CD1c-positive myeloid dendritic cell (primary cell): ENCODE data around the gene DHX34.
A peak's percentile ranks its signal among the peaks of the same experiment; 100 is the strongest.
"Not testable (repeated sequence)": the region's sequence is repeated elsewhere in the genome, so short reads cannot be mapped to it uniquely, and the experiment has no call there.

Source experiments
- DNase-seq: peaks from one replicate; pipeline ENCODE4 v3.0.0-alpha.2; 2016; ENCODE audit errors: extremely low spot score

DHX34 gene

DNA sequence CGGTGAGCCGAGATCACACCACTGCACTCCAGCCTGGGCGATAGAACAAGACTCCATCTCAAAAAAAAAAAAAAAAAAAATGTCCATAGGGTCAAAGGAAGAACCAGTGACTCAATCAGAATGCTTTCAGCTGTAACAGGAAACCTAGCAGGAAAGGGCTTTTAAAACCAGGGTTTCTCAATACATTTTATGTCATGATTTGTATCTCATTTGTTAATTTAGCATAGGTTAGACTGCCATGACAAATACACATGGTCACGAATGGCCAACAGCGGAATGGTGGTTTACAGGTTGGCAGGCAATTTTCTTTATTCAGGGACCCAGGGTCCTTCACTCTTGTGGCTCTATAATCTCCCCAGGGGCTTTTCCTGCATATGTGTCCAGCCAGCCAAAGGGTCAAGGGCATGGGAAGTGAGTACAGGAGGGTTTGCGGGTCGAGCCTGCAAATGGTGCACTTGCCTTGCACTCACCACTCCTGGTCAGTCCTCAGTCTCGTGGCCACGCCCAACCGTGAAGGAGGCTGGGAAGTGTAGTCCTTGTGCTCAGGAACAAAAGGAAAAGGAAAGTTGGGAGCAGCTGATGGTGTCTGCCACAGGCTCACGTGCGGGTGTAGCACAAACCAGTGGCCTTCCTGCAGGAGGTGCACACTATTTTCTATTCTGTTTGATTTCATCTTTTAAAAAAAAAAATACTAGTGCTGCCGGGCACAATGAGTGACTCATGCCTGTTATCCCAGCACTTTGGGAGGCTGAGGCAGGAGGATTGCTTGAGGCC lies 14.8 kb downstream of the DHX34 start:
- DNase-seq: peak; percentile 15

DNA sequence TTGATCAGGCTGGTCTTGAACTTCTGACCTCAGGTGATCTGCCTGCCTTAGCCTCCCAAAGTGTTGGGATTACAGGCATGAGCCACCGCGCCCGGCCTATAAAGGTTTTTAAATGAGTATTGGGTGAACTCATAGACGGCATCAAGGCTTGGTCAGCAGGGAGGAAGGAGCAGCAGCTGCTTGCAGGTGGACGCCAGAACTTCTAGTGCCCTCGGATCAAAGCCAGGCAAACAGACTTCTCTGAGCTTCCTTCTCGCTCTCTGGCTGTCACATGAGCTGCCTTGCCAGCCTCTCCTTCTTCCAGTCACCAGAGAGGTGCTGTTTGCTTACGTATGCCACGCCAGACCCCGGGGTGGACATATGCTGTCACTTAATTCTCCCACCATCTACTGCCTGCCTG lies 16.3 kb downstream of the DHX34 start:
- DNase-seq: not testable (repeated sequence)

DNA sequence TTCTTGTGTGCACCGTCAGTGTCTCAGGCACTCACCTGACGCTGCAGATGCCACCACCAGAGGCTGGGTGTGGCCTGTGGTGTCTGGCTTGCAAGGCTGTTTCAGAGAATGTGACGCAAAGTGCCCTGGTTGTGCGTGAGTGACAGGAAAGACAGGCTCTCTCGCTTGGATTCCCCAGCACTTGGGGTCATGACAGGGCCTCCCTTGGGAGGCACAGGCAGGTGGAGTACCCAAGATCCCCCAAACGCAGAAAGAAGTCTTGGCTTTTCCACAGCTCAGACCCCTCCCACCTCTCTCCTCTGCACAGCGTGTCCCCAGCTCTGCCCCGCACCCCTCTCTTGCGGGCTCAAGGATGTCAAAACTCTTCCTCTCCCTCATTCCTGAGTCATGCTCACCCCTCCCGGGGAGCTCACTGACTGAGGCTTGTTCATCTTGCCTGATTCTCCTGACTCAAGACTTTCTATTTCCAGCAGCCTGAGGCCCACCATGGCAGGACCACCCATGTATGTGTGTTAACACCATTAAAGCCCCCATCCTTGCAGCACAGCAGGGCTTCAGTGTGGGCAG lies 21.0 kb downstream of the DHX34 start:
- DNase-seq: peak; percentile 41

DNA sequence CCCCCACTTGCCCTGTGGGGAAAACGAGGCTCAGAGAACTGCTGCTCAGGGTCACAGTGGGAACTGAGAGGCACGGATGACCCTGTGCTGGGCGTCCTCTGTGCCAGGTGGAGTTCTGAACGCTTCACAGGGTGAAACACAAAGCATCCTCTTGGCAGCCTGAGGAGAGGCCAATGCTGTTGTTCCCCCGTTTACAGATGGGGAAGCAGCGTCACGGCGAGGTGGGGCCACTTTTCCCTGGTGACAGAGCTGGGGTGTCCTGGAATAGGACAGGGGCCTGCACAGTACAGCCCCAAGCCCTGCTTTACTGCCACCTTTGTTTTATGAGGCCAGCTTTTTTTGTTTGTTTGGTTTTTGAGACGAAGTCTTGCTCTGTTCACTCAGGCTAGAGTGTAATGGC lies 22.1 kb downstream of the DHX34 start:
- no peak for DNase-seq

DNA sequence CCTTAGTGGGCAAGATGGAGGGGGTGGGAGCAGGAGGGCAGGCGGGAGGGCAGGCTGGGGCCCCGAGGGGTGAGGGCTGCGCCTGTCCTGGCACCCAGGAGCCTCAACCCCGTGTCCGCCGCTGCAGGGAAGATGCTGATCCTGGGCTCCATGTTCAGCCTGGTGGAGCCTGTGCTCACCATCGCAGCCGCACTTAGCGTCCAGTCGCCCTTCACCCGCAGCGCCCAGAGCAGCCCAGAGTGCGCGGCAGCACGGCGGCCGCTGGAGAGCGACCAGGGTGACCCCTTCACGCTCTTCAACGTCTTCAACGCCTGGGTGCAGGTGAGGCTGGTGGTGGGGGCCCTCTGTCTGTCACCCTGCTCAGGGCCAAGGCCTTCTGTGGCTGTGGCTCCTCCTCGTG lies 23.5 kb downstream of the DHX34 start:
- no peak for DNase-seq

DNA sequence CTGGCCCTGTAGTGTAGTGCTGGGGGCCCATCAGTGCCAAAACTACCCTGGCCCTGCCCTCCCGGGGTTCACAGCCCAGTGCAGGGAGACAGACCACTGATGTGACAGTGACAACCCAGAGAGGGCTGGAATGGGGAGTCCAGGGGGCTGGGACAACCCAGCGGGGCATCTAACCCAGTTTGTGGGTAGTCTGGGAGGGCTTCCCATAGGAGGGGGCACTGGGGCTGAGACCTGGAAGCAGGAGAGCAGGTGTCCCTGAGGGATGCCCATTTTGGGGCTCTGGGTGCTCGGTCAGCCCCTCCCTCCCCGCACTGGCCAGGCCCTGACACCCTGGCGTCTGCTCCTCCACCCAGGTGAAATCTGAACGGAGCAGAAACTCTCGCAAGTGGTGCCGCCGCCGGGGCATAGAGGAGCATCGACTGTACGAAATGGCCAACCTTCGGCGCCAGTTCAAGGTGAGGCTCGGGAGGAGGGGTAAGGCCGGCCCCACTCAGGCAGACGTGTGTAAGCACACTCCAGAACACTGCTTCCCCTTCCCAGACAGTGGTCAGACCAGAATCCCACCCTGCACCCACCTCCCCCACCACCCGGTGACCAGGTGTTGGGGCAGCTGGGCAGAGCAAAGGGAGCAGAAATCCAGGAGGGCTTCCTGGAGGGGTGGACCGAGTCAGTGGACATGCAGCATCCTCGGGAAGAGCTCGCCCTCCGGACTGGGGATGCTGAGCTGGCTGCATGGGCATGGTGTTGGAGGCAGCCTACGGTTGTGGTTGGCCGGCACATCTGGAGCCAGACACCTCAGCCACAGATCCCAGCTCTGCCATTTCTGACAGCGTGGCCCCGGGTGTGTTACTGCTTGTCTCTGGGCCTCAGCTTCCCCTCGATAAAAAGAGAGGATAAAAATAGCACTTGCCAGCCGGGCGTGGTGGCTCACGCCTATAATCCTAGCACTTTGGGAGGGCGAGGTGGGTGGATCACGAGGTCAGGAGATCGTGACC lies 24.4 kb downstream of the DHX34 start:
- DNase-seq: no peak

DNA sequence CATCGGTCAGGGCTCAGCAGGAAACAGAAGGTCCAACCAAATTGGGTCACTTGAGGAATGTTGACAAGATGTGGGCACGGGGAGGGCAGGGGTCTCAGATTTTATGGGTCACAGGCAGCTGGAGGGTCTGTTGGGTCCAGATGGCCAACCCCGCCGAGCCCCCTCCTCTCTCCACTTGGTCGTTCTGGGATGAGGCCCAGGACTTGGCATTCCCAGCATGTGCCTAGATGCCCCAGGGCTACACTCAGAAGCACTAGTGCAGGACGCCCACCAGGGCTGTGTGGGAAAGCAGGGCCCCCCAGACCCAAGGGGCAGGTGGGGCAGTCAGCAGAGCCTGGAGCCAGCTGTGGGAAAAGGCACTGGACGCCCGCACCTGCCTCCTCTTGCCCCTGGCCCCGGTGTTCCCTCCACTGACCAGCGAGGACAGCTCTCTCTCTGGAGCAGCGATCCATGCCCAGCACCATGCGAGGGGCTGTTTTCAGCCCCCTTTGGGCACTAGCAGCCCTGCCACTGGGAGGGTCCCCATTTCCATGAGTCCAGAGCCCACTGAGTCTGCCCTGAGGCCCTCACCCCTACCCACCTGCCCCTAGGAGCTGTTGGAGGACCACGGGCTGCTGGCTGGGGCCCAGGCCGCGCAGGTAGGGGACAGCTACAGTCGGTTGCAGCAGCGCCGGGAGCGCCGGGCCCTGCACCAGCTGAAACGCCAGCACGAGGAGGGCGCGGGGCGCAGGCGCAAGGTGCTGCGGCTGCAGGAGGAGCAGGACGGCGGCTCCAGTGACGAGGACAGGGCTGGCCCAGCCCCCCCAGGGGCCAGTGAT lies 26.0 kb downstream of the DHX34 start:
- DNase-seq: no peak

DNA sequence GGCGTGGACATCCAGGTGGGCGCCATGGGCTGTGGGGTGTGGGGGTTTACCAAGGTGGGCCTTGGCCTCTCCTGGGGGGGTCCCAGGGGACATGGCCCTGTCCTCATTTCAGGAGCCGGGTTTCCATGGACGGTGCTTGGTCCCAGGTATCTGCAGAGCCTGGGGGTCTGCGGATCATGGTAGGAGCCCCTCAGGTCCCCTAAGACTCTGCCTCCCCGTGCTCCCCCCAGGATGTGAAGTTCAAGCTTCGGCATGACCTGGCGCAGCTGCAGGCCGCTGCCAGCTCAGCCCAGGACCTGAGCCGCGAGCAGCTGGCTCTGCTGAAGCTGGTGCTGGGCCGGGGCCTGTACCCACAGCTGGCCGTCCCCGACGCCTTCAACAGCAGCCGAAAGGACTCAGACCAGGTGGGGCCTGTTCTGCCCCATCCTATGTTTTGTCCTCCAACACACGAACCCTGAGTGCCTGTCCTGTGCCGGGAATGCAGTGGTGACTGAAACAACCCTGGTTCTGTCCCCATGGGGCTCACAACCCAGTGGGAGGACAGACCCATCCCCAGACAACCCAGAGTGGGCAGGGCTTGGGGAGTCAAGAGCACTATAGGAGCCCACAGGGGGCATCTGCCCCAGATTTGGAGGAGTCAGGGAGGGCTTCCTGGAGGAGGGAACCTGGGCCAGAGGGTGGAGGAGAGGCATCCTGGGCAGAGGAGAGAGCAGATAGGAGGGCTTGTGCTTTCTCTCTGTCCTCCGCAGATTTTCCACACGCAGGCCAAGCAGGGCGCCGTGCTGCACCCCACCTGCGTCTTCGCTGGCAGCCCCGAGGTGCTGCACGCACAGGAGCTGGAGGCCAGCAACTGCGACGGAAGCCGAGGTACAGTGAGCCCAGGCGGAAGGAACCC lies 26.8 kb downstream of the DHX34 start:
- DNase-seq: no peak

DNA sequence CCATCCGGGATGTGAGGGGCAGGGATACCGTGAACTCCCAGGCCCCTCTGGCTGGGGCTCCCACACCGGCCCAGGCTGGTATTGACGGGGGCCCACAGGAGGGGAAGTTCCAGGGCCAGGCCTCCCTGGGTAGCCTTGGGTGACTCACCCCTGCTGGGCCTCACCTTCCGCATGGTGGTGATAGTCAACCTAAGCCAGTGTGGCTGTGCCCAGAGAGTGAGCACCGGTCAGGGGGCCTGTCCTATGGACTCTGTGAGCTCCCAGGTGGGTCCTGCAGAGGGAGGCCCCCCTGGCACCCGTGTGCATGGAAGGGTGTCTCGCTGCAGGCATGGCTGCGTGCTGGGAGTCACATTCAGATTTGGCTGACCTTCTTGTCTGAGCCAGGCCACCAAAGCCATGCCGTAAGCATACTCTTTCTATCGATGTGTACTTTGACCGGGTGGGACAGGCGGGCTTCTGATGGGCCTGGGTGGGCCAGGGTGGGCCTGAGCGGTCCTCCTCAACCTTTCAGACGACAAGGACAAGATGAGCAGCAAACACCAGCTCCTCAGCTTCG lies 27.6 kb downstream of the DHX34 start:
- DNase-seq: peak; percentile 38

DNA sequence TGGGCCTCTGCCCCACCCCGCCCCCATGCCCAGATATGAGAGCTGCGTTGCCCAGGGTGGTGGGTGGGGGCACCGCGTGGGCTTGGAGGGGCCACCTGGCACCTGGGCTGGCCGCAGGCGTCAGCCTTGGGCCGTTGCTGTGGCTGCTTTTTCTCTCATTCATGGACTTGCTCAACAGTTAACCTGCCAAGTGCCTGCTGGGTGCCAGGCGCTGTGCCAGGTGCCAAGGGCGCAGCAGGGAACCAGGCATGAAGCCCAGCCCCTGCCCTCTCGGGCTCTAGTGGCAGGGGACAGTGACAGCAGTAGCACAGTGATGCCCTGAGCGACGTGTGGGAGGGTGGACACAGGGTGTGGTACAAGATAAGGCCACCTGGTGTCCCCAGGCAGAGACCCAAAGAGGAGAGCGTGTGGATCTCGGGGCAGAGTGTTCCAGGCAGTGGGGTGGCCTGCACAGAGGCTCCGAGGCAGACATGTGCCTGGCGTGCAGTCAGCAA lies 28.1 kb downstream of the DHX34 start:
- no peak for DNase-seq

DNA sequence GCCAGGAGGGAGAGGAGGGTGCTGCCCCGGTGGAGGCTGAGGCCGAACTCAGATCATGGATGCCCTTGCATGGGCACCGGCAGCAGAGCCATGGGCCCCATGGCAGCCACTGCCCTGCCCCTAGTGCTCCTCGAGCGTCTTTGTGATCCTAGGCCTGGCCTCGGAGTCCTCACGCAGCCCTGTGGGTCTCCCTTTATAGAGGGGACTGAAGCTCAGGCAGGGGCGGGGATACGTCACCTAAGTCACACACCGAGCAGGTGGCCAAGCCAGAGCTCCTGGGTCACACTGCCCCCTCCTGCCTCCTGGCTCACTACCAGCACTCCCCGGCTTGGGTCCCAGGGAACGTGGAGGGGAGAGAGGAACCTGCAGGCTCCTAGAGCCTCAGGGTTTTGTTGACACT lies 28.7 kb downstream of the DHX34 start:
- no peak for DNase-seq

DNA sequence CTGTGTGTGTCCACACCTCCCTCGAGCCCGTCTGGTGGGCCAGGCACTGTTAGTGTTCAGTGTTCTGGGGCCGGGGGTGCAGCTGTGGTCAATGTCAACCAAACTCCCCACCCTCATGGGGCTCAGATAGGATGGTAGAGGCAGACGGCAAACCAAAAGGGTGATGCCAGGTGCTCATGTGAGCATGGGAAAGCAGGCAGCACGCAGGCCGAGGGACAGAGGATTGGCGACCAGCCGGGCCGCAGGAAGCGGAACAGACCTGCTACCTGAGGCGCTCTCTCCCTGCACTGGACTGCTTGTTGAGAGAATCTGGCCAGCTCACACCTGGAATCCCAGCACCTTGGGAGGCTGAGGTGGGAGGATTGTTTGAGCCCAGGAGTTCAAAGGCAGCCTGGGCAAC lies 29.1 kb downstream of the DHX34 start:
- no peak for DNase-seq

DNA sequence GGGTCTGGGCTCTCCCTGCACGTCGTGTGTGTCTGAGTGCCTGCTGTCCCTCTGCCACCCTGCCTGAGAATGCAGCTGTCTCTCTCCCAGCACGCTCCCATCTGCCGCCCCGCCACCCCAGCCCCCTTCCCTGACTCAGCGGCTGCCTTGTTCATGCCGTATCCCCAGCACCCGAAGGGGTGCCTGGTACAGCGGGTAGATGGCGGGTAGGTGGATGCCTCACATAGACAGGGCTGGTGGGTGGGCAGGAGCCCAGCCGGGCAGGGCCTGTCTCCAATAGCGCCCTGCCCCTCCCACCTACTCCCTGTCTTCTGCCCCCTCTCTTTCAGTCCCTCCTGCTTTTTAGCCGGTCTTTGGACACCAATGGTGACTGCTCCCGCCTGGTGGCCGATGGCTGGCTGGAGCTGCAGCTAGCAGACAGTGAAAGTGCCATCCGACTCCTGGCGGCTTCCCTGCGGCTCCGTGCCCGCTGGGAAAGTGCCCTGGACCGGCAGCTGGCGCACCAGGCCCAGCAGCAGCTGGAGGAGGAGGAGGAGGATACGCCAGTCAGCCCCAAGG lies 30.3 kb downstream of the DHX34 start:
- no peak for DNase-seq

DNA sequence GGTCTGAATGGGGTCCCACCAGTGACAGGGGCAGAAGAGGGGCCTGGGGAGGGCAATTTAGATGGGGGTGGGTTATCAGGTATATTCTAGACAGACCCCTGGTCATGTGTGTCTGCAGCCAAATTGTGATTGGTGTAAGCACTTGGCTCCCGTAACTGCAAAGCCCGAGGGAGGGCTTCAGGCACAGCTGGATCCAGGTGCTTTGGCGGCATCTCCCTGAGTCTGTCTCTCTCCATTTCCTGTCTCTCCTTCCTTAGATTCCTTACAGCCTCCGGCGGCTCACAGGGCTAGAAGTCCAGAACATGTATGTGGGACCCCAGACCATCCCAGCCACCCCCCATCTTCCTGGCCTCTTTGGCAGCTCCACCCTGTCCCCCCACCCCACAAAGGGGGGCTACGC lies 31.4 kb downstream of the DHX34 start:
- DNase-seq: no peak

DNA sequence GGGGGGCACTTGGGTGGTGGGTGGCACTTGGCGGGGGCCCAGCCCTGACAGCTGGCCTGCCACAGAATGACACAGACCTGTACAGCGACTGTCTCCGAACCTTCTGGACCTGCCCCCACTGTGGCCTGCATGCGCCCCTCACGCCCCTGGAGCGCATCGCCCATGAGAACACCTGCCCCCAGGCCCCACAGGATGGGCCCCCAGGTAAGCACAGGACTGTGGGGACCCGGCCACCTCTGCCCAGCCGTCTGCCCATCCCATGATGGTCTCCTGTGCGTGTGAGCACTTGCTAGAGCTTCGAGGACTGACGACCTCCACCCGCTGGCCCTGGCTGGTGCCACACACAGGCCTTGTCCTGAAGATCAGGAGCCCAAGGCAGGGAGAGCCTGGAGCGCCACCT lies 32.0 kb downstream of the DHX34 start:
- DNase-seq: no peak

DNA sequence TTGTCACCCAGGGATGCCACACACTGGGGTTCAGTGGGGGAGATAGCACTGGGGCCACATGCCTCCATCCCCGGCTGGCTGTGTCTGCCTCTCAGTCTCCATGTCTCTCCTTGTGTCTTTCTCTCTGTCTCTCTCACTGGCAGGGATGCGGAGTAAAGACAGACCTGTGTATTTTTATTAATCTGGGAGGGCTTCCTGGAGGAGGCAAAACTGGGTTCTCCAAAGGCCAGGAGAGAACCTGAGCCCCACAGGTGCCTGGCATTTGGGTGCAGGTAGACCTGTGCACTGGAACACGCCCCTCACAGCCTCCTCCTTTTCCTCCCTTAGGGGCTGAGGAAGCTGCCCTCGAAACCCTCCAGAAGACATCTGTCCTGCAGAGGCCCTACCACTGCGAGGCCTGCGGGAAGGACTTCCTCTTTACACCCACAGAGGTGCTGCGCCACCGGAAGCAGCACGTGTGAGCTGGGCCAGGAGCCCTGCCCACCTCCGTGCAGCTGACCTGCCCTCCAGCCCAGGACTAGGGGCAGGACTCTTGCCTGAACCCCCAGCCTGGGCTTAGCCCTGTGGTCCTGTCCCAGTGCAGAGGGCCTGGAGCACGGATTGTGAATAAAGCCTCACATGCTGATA lies 32.7 kb downstream of the DHX34 start:
- DNase-seq: peak; percentile 88

DNA sequence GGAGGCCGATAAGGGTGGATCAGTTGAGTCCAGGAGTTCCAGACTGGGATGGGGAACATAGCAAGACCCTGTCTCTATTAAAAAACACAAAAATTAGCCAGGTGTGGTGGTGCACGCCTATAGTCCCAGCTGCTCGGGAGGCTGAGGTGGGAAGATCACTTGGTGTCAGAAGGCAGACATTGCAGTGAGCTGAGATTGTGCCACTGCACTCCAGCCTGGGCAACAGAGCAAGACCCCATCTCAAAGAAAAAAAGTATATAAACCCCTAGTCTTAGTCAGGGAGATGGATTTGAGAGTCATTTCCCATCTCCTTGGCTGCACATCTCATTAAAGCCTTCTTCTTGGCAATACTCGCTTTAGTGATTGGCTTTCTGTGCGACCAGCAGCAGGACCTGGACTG lies 34.8 kb downstream of the DHX34 start:
- DNase-seq: not testable (repeated sequence)

DNA sequence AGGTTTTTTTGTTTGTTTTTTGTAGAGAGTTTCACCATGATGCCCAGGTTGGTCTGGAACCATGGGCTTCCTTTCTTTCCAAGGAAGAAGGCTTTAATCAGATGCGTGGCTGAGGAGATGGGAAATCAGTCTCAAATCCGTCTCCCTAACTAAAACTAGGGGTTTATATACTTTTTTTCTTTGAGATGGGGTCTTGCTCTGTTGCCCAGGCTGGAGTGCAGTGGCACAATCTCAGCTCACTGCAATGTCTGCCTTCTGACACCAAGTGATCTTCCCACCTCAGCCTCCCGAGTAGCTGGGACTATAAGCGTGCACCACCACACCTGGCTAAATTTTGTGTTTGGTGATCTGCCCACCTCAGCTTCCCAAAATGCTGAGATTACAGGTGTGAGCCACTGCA lies 35.4 kb downstream of the DHX34 start:
- not testable (repeated sequence) for DNase-seq

DNA sequence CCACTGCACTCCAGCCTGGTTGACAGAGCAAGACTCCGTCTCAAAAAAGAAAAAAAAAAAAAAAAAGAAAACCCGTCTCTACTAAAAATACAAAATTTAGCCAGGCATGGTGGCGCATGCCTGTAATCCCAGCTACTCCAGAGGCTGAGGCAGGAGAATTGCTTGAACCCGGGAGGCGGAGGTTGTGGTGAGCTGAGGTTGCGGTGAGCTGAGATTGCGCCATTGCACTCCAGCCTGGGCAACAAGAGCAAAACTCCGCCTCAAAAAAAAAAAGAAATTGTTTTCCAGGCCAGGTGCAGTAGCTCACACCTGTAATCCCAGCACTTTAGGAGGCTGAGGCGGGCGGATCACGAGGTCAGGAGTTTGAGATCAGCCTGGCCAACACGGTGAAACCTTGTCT lies 37.5 kb downstream of the DHX34 start:
- not testable (repeated sequence) for DNase-seq
